Measurements from ENCODE around the gene EDN1. TPM values are rescaled to one million over a fixed set of nuclear protein-coding genes. Genes with fewer than 3 reads are reported as not detected.
"Not testable (repeated sequence)": the region's sequence is repeated elsewhere in the genome, so short reads cannot be mapped to it uniquely, and the experiment has no call there.

Gene EDN1
- total RNA-seq, 1 donor from 2014 or later: 6.8 TPM

DNA sequence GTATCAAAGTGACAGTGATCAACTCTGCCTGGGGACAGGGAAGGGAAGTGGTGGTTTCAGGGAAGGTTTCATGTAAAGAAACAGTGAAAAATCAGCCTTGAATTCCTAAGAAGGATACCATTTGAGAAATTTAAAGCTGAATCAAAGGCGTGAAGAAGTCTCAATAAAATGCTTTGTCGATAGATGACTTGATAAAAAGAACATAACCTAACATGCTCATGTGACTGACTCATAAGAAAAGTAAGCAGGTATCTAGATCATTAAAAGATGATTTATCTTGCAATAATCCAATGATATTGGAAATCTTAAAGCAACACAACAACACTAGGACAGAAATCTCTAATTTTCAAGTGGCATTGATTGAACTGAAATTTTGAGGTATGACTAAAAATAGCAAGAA is 14.3 kb downstream of the EDN1 start:
- Histone ChIP-seq H3K4me1 (ENCODE audit: control insufficient read depth in 3 of 3, insufficient read depth in 3 of 3, low read length in 3 of 3) (no peaks in the 10 kb centered on the region), H3K9me3 (ENCODE audit: control insufficient read depth in 3 of 3, low read length in 3 of 3) (no peaks in the 10 kb centered on the region), H3K36me3 (ENCODE audit: control insufficient read depth in 3 of 3, insufficient read depth in 3 of 3, low read length in 3 of 3) (no peaks in the 10 kb centered on the region), H3K27me3 (ENCODE audit: control insufficient read depth in 3 of 3, insufficient read depth in 3 of 3, low read length in 3 of 3) (no peaks in the 10 kb centered on the region), H3K9ac (ENCODE audit: low read depth in 1 of 3, low read length in 3 of 3) (no peak overlapping the region), H3K4me3 (ENCODE audit: low read length in 3 of 3) (no peak overlapping the region), H3K27ac (ENCODE audit: low read depth, low read length) (no peak overlapping the region)

DNA sequence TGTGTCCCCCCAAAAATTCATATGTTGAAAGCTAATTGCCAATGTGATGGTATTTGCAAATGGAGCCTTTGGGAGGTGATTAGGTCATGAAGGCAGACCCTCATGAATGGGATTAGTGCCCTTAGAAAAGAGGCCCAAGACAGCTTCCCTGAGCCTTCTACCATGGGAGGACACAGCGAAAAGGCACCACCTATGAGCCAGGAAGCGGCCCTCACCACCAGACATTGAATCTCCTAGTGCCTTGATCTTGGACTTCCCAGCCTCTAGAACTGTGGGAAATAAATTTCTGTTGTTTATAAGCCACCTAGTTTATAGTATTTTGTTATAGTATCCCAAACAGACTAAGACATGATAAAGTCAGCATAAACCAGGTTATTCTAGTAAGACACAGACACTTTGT is 18.9 kb downstream of the EDN1 start:
- Histone ChIP-seq H3K9ac (ENCODE audit: low read depth in 1 of 3, low read length in 3 of 3) (no peak overlapping the region), H3K4me3 (ENCODE audit: low read length in 3 of 3) (no peak overlapping the region), H3K27me3 (ENCODE audit: control insufficient read depth in 3 of 3, insufficient read depth in 3 of 3, low read length in 3 of 3) (no peaks in the 10 kb centered on the region), H3K4me1 (ENCODE audit: control insufficient read depth in 3 of 3, insufficient read depth in 3 of 3, low read length in 3 of 3) (no peaks in the 10 kb centered on the region), H3K27ac (ENCODE audit: low read depth, low read length) (no peak overlapping the region), H3K9me3 (ENCODE audit: control insufficient read depth in 3 of 3, low read length in 3 of 3) (no peaks in the 10 kb centered on the region), H3K36me3 (ENCODE audit: control insufficient read depth in 3 of 3, insufficient read depth in 3 of 3, low read length in 3 of 3) (no peaks in the 10 kb centered on the region)

DNA sequence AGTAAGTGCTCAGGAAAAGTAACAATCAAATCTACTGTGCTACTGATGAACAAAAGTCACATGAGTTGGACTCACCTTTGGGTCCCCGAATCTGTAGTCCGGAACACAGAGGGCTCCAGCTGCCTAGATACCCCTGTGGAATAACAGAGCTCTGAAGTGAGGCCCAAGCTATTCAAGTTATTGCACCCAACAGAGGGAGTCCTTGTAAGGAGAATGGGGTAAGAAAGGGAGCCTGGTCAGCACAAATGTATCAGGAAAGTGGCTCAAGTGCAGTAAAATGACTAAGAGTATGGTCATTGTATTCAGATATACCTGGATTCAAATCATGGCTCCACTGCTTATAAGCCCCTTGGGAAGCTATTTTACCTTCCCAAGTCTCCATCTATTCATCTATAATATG is 20.9 kb downstream of the EDN1 start:
- H3K27me3 ChIP-seq (ENCODE audit: control insufficient read depth in 3 of 3, insufficient read depth in 3 of 3, low read length in 3 of 3): no peaks in the 10 kb centered on the region
- H3K4me3 ChIP-seq (ENCODE audit: low read length in 3 of 3): no peak overlapping the region
- H3K4me1 ChIP-seq (ENCODE audit: control insufficient read depth in 3 of 3, insufficient read depth in 3 of 3, low read length in 3 of 3): no peaks in the 10 kb centered on the region
- no peaks in the 10 kb centered on the region for H3K36me3 ChIP-seq (ENCODE audit: control insufficient read depth in 3 of 3, insufficient read depth in 3 of 3, low read length in 3 of 3)
- no peak overlapping the region for H3K27ac ChIP-seq (ENCODE audit: low read depth, low read length)
- no peaks in the 10 kb centered on the region for H3K9me3 ChIP-seq (ENCODE audit: control insufficient read depth in 3 of 3, low read length in 3 of 3)
- no peak overlapping the region for H3K9ac ChIP-seq (ENCODE audit: low read depth in 1 of 3, low read length in 3 of 3)

DNA sequence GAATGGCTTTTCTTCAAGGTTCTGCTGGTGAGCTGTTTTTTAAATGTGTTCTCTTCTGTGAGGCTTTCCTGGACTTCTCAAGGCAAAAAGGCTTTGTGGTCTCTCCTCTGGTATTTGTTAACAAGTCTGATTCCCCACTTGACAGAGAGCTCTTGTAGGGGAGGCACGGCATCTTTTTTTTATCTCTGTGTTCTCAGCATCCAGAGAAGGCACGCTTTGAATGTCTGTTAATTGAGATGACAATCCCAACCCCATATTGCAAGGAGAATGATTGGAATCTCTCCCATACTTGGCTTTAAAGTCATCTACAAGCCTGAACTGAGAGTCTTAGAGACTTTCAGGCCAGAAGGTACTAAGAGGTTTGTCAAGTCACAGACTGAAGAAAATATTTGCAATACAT is 22.6 kb downstream of the EDN1 start:
- no peaks in the 10 kb centered on the region for H3K36me3 ChIP-seq (ENCODE audit: control insufficient read depth in 3 of 3, insufficient read depth in 3 of 3, low read length in 3 of 3)
- no peak overlapping the region for H3K27ac ChIP-seq (ENCODE audit: low read depth, low read length)
- H3K9me3 ChIP-seq (ENCODE audit: control insufficient read depth in 3 of 3, low read length in 3 of 3): no peaks in the 10 kb centered on the region
- no peak overlapping the region for H3K4me3 ChIP-seq (ENCODE audit: low read length in 3 of 3)
- H3K9ac ChIP-seq (ENCODE audit: low read depth in 1 of 3, low read length in 3 of 3): no peak overlapping the region
- no peaks in the 10 kb centered on the region for H3K27me3 ChIP-seq (ENCODE audit: control insufficient read depth in 3 of 3, insufficient read depth in 3 of 3, low read length in 3 of 3)
- no peaks in the 10 kb centered on the region for H3K4me1 ChIP-seq (ENCODE audit: control insufficient read depth in 3 of 3, insufficient read depth in 3 of 3, low read length in 3 of 3)

DNA sequence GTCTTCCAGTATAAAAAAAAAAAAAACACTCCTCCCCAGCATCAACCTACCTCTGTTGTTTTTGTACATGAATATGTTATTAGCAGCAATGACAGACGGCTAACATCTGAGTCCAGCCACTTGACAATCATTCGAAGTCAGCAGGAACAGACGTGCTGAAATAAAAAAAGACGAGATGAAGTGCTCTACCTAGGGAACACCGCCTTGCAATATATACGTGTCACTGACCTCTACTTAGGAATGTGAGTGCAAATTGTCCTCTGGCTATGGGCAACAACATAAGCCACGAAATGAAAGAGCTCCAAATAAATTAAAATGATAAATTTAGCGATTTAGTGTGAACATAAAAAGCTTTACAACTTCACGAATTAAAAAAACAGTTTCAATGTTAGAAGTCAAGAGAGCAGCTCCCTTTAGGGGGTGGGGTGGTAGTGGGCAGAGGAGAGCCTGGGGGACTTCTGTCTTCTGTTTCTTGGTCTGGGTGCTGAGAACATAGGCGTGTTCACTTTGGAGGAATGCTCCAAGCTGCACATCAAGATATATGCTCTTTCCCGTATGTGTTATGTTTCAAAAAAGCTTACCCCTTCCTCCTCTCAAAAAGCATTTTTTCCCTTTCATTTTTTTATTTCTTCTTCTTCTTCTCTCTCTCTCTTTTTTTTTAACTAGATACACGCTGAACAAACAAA is 23.3 kb downstream of the EDN1 start:
- H3K27ac ChIP-seq (ENCODE audit: low read depth, low read length): no peak overlapping the region
- H3K4me3 ChIP-seq (ENCODE audit: low read length in 3 of 3): no peak overlapping the region
- H3K36me3 ChIP-seq (ENCODE audit: control insufficient read depth in 3 of 3, insufficient read depth in 3 of 3, low read length in 3 of 3): no peaks in the 10 kb centered on the region
- H3K4me1 ChIP-seq (ENCODE audit: control insufficient read depth in 3 of 3, insufficient read depth in 3 of 3, low read length in 3 of 3): no peaks in the 10 kb centered on the region
- H3K9ac ChIP-seq (ENCODE audit: low read depth in 1 of 3, low read length in 3 of 3): no peak overlapping the region
- H3K9me3 ChIP-seq (ENCODE audit: control insufficient read depth in 3 of 3, low read length in 3 of 3): no peaks in the 10 kb centered on the region
- no peaks in the 10 kb centered on the region for H3K27me3 ChIP-seq (ENCODE audit: control insufficient read depth in 3 of 3, insufficient read depth in 3 of 3, low read length in 3 of 3)

DNA sequence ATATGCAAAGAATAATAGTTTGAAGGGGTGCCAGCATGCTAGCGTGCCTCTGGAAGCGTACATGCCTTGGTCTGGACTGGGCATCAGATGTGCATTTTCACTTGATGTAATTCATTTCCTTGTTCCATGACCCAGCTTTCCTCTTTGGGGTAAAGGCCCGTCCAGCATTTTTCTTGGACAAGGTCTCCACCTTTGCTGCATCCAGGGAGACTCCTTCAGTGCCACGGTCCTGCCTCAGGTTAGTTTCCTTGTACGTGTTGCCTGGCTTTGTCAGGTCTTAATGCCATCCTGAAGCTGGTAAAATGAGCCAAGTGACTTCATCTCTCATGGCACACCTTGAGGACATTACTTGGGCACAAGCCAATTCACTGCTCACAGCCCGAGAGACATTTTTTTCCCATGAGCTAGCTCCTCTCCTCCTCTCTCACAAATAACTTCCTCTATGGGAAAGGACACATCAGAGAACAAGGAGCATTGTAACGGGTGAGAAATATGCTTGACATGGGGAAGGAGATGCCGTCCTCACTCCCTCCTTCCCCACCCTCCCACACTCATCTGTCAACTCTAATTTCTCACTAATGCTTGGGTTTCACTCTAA is 23.9 kb downstream of the EDN1 start:
- Histone ChIP-seq H3K27me3 (ENCODE audit: control insufficient read depth in 3 of 3, insufficient read depth in 3 of 3, low read length in 3 of 3) (no peaks in the 10 kb centered on the region), H3K4me3 (ENCODE audit: low read length in 3 of 3) (no peak overlapping the region), H3K27ac (ENCODE audit: low read depth, low read length) (no peak overlapping the region), H3K36me3 (ENCODE audit: control insufficient read depth in 3 of 3, insufficient read depth in 3 of 3, low read length in 3 of 3) (no peaks in the 10 kb centered on the region), H3K9ac (ENCODE audit: low read depth in 1 of 3, low read length in 3 of 3) (no peak overlapping the region), H3K9me3 (ENCODE audit: control insufficient read depth in 3 of 3, low read length in 3 of 3) (no peaks in the 10 kb centered on the region), H3K4me1 (ENCODE audit: control insufficient read depth in 3 of 3, insufficient read depth in 3 of 3, low read length in 3 of 3) (no peaks in the 10 kb centered on the region)

DNA sequence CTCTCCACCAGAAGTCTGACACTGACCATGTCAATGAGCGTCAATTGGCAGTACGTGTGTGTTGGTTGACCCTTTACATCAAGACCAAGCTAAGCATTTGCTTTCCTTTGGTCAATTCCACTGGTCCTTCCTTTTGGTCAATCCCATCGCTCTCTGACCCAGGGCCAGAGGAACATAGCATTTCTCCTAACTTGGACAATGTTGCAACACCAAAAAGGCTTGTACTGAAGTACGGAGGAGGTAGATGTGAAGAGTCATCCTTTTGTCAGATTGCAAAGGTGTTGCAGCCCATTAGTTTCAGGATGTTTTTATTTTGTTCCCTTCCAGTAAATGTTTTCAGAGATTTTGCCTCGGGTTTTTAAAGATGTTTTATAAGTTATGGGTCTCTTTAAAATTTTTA is 24.6 kb downstream of the EDN1 start:
- Histone ChIP-seq H3K9ac (ENCODE audit: low read depth in 1 of 3, low read length in 3 of 3) (no peak overlapping the region), H3K36me3 (ENCODE audit: control insufficient read depth in 3 of 3, insufficient read depth in 3 of 3, low read length in 3 of 3) (no peaks in the 10 kb centered on the region), H3K27me3 (ENCODE audit: control insufficient read depth in 3 of 3, insufficient read depth in 3 of 3, low read length in 3 of 3) (no peaks in the 10 kb centered on the region), H3K9me3 (ENCODE audit: control insufficient read depth in 3 of 3, low read length in 3 of 3) (no peaks in the 10 kb centered on the region), H3K4me1 (ENCODE audit: control insufficient read depth in 3 of 3, insufficient read depth in 3 of 3, low read length in 3 of 3) (no peaks in the 10 kb centered on the region), H3K27ac (ENCODE audit: low read depth, low read length) (no peak overlapping the region), H3K4me3 (ENCODE audit: low read length in 3 of 3) (no peak overlapping the region)

DNA sequence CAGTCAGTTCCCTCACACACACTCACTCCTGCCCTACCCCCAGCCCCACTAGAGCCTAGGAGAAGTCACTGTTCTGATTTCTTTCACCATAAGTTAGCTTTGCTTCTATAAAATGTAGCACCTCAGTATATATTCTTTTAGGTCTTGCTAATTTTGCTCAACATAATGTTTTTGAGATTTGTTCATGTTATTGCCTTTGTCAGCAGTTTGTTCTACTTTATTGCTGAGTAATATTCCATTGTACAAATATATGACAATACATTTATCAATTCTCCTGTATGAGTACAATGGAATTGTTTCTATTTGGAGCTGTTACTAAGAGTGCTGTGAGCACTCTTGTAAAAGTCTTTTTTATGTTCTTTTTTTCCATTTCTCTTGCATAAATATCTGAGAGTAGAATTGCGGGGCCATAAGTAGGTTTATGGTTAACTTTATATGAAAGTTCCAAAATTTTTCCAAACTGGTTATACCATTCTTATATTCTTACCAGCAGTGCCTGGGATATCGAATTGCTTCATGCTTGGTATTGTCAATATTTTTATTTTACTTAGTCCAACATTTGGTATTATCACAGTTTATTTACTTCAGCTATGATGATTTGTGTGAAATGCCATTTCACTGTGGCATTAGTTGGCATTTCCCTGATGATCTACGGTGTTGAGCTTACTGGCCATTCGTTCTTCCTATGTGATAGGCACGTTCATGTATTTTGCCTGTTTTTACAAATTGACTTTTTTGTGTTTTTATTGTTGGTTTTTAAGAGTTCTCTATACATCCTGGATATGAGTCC is 25.3 kb downstream of the EDN1 start:
- no peaks in the 10 kb centered on the region for H3K36me3 ChIP-seq (ENCODE audit: control insufficient read depth in 3 of 3, insufficient read depth in 3 of 3, low read length in 3 of 3)
- no peak overlapping the region for H3K4me3 ChIP-seq (ENCODE audit: low read length in 3 of 3)
- H3K9ac ChIP-seq (ENCODE audit: low read depth in 1 of 3, low read length in 3 of 3): no peak overlapping the region
- no peak overlapping the region for H3K27ac ChIP-seq (ENCODE audit: low read depth, low read length)
- H3K27me3 ChIP-seq (ENCODE audit: control insufficient read depth in 3 of 3, insufficient read depth in 3 of 3, low read length in 3 of 3): no peaks in the 10 kb centered on the region
- H3K4me1 ChIP-seq (ENCODE audit: control insufficient read depth in 3 of 3, insufficient read depth in 3 of 3, low read length in 3 of 3): no peaks in the 10 kb centered on the region
- no peaks in the 10 kb centered on the region for H3K9me3 ChIP-seq (ENCODE audit: control insufficient read depth in 3 of 3, low read length in 3 of 3)

DNA sequence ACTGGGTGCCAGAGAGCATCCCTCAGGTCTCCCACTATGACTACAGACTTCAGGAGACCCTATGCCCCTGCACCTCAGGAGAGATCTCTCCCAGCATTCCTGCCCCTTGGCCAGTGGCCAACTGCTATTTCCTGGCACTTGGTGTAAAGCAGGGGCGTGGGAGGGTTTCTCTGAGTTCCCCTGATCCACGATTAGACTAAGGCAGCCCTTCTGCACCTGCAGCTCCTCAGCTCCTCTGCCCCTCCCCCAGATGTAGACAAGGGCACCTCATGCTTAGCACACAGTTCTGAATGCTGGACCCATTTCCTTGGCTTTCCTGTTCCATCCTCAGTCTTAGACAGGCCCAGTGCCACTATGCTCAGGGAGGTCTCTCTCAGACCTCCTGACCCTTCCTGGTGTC is 28.6 kb downstream of the EDN1 start:
- Histone ChIP-seq H3K4me1 (ENCODE audit: control insufficient read depth in 3 of 3, insufficient read depth in 3 of 3, low read length in 3 of 3) (no peaks in the 10 kb centered on the region), H3K4me3 (ENCODE audit: low read length in 3 of 3) (no peak overlapping the region), H3K9me3 (ENCODE audit: control insufficient read depth in 3 of 3, low read length in 3 of 3) (no peaks in the 10 kb centered on the region), H3K27me3 (ENCODE audit: control insufficient read depth in 3 of 3, insufficient read depth in 3 of 3, low read length in 3 of 3) (no peaks in the 10 kb centered on the region), H3K9ac (ENCODE audit: low read depth in 1 of 3, low read length in 3 of 3) (no peak overlapping the region), H3K27ac (ENCODE audit: low read depth, low read length) (no peak overlapping the region), H3K36me3 (ENCODE audit: control insufficient read depth in 3 of 3, insufficient read depth in 3 of 3, low read length in 3 of 3) (no peaks in the 10 kb centered on the region)

DNA sequence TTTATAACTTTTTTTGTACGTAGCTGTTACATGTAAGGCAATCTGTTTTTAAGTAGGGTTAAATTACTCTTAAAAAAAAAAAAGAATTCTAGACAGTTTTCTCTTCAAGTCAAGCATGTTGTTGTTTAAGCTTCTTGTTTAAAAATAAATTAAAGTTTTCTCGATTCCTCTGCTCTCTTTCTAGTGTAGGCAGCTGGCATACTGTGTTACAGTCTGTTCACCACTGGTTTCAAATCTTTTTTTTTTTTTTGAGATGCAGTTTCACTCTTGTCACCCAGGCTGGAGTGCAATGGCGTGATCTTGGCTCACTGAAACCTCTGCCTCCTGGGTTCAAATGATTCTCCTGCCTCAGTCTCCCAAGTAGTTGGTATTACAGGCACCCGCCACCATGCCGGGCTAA is 29.9 kb downstream of the EDN1 start:
- not testable (repeated sequence) for H3K9me3 ChIP-seq (ENCODE audit: control insufficient read depth in 3 of 3, low read length in 3 of 3); H3K4me3 ChIP-seq (ENCODE audit: low read length in 3 of 3); H3K9ac ChIP-seq (ENCODE audit: low read depth in 1 of 3, low read length in 3 of 3); H3K4me1 ChIP-seq (ENCODE audit: control insufficient read depth in 3 of 3, insufficient read depth in 3 of 3, low read length in 3 of 3); H3K36me3 ChIP-seq (ENCODE audit: control insufficient read depth in 3 of 3, insufficient read depth in 3 of 3, low read length in 3 of 3); H3K27ac ChIP-seq (ENCODE audit: low read depth, low read length); H3K27me3 ChIP-seq (ENCODE audit: control insufficient read depth in 3 of 3, insufficient read depth in 3 of 3, low read length in 3 of 3)
